ENCODE data around the gene GOSR2.
A peak's percentile ranks its signal among the peaks of the same experiment; 100 is the strongest.
"Not testable (repeated sequence)": the region's sequence is repeated elsewhere in the genome, so short reads cannot be mapped to it uniquely, and the experiment has no call there.

GOSR2 gene

GRCh38 chr17:46930051-46930450, 7.1 kb downstream of the GOSR2 start:
- DNase-seq (ENCODE audit: low read depth): no peak

GRCh38 chr17:46931596-46931995, 8.6 kb downstream of the GOSR2 start:
- no peak for DNase-seq (ENCODE audit: low read depth)

- no peak for DNase-seq (ENCODE audit: low read depth)
Measured at GRCh38 chr17:46935658-46936266, 12.8 kb downstream of the GOSR2 start.

- DNase-seq (ENCODE audit: low read depth): peak; percentile 77
Measured at GRCh38 chr17:46940692-46941404, 17.9 kb downstream of the GOSR2 start.

- peak; percentile 79 for DNase-seq (ENCODE audit: low read depth)
Measured at GRCh38 chr17:46942441-46943217, 19.7 kb downstream of the GOSR2 start.

- DNase-seq (ENCODE audit: low read depth): no peak
Measured at GRCh38 chr17:46943218-46943500, 20.2 kb downstream of the GOSR2 start.

- DNase-seq (ENCODE audit: low read depth): peak; percentile 86
Measured at GRCh38 chr17:46943501-46944393, 20.8 kb downstream of the GOSR2 start.

GRCh38 chr17:46944931-46945330, 22.0 kb downstream of the GOSR2 start:
- no peak for DNase-seq (ENCODE audit: low read depth)

GRCh38 chr17:46947216-46947615, 24.3 kb downstream of the GOSR2 start:
- DNase-seq (ENCODE audit: low read depth): no peak

- no peak for DNase-seq (ENCODE audit: low read depth)
Measured at GRCh38 chr17:46948544-46948943, 25.6 kb downstream of the GOSR2 start.

GRCh38 chr17:46949291-46950174, 26.6 kb downstream of the GOSR2 start:
- peak; percentile 39 for DNase-seq (ENCODE audit: low read depth)

- DNase-seq (ENCODE audit: low read depth): no peak
Measured at GRCh38 chr17:46950342-46950996, 27.5 kb downstream of the GOSR2 start.

- no peak for DNase-seq (ENCODE audit: low read depth)
Measured at GRCh38 chr17:46950997-46951621, 28.1 kb downstream of the GOSR2 start.

GRCh38 chr17:46951706-46952105, 28.7 kb downstream of the GOSR2 start:
- no peak for DNase-seq (ENCODE audit: low read depth)

- no peak for DNase-seq (ENCODE audit: low read depth)
Measured at GRCh38 chr17:46952115-46952514, 29.2 kb downstream of the GOSR2 start.

- DNase-seq (ENCODE audit: low read depth): not testable (repeated sequence)
Measured at GRCh38 chr17:46953191-46953590, 30.2 kb downstream of the GOSR2 start.

- DNase-seq (ENCODE audit: low read depth): peak; percentile 42
Measured at GRCh38 chr17:46958041-46958591, 35.2 kb downstream of the GOSR2 start.

GRCh38 chr17:46960152-46960551, 37.2 kb downstream of the GOSR2 start:
- DNase-seq (ENCODE audit: low read depth): no peak

- peak; percentile 84 for DNase-seq (ENCODE audit: low read depth)
Measured at GRCh38 chr17:46962374-46962790, 39.4 kb downstream of the GOSR2 start.

GRCh38 chr17:46963571-46963970, 40.6 kb downstream of the GOSR2 start:
- DNase-seq (ENCODE audit: low read depth): no peak
